Measurements from ENCODE around the gene MLXIP. TPM values are rescaled to one million over a fixed set of nuclear protein-coding genes. Genes with fewer than 3 reads are reported as not detected.

The MLXIP gene
- total RNA-seq, 4 donors from 2014 or later: 34.0 to 70.1 (median 46.2) TPM

DNA sequence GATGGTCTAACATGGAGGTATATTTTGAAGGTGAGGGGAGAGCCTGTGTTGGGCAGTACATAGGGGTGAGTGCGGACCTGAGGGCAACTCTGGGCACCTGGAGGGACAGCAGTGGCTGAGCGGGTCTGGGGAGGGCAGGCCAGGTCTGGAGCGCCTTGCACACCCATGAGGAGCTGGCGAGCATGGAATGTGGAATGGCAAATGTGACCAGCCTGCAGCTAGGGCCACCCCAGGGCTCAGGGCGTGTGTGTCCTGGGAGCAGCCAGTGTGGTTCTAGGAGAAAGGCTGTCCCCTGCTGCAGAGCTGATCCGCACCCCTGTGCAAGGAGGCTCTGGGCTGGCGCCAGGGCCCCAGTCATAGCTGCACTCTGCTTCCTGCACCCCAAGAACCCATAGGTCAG is 32.4 kb upstream of the MLXIP start:
- no peaks in the 10 kb centered on the region for H3K9me3 ChIP-seq
- no peak for DNase-seq
- no peak for TF ChIP-seq POLR2A (IDR thresholded peaks at IDR 0.05)
- TF ChIP-seq, protein P1, sequence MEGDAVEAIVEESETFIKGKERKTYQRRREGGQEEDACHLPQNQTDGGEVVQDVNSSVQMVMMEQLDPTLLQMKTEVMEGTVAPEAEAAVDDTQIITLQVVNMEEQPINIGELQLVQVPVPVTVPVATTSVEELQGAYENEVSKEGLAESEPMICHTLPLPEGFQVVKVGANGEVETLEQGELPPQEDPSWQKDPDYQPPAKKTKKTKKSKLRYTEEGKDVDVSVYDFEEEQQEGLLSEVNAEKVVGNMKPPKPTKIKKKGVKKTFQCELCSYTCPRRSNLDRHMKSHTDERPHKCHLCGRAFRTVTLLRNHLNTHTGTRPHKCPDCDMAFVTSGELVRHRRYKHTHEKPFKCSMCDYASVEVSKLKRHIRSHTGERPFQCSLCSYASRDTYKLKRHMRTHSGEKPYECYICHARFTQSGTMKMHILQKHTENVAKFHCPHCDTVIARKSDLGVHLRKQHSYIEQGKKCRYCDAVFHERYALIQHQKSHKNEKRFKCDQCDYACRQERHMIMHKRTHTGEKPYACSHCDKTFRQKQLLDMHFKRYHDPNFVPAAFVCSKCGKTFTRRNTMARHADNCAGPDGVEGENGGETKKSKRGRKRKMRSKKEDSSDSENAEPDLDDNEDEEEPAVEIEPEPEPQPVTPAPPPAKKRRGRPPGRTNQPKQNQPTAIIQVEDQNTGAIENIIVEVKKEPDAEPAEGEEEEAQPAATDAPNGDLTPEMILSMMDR (IDR thresholded peaks at IDR 0.05): no peak
- 97 to 99% methylated on average over 4 to 5 of the region's 7 CpGs for whole genome bisulfite sequencing, 2 donors
- H3K27me3 ChIP-seq: no peaks in the 10 kb centered on the region
- H3K36me3 ChIP-seq: peaks cover 0 to 9% of the 10 kb centered on the region in 2 donors
- H3K4me3 ChIP-seq (replicated peaks in 1 of 3): no peak overlapping the region
- intact Hi-C loops (cut with DNase I): no loop called here
- H3K27ac ChIP-seq: no peak overlapping the region
- peaks cover 4 to 7% of the 10 kb centered on the region in 2 donors for H3K4me1 ChIP-seq

DNA sequence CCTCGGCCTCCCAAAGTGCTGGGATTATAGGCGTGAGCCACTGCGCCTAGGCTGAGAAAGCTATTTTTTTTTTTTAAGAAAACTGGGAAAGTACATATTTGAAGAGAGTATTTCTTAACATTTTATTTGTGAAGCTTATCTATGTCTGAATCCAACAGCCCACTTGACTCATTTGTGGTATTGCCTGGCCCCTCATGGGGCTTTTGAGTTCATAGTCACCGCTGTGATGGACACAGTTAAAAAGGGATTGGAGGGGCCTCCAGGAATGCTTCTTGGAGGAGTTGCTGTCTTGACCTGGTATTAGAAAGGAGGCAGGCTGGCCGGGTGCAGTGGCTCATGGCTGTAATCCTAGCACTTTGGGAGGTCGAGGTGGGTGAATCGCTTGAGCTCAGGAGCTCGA is 30.4 kb upstream of the MLXIP start:
- Histone ChIP-seq H3K9me3 (no peaks in the 10 kb centered on the region), H3K36me3 (peaks cover 0 to 9% of the 10 kb centered on the region in 2 donors), H3K4me3 (replicated peaks in 1 of 3) (no peak overlapping the region), H3K4me1 (peaks cover 3% of the 10 kb centered on the region in 2 donors), H3K27me3 (no peaks in the 10 kb centered on the region), H3K27ac (no peak overlapping the region)
- WGBS, 2 donors: 87 to 92% methylated on average over 8 of the region's 8 CpGs
- intact Hi-C loops (cut with DNase I): no loop called here
- no peak for DNase-seq
- TF ChIP-seq, protein P1 (IDR thresholded peaks at IDR 0.05): no peak
- TF ChIP-seq POLR2A (IDR thresholded peaks at IDR 0.05): no peak

DNA sequence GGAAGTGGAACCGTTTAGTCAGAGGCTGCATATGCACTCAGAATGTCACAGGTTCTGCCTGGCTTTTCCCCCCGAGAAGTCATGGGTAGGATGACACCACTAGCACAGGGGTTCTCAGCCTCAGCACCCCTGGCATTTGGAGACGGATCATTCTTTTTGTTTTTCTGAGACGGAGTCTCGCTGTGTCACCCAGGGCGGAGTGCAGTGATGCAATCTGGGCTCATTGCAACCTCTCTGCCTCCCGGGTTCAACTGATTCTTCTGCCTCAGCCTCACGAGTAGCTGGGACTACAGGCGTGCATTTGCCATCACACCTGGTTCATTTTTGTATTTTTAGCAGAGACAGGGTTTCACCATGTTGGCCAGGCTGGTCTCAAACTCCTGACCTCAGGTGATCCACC is 28.7 kb upstream of the MLXIP start:
- H3K27ac ChIP-seq: no peak overlapping the region
- H3K4me3 ChIP-seq (replicated peaks in 1 of 3): no peak overlapping the region
- peaks cover 0 to 9% of the 10 kb centered on the region in 2 donors for H3K4me1 ChIP-seq
- H3K27me3 ChIP-seq: no peaks in the 10 kb centered on the region
- no peak for DNase-seq
- intact Hi-C loops (cut with DNase I): loop anchor here (5.0 kb wide), 1 partner anchor 147 kb away; no protein-coding TSS in a partner anchor
- TF ChIP-seq POLR2A (IDR thresholded peaks at IDR 0.05): no peak
- TF ChIP-seq, protein P1 (IDR thresholded peaks at IDR 0.05): no peak
- H3K9me3 ChIP-seq: no peaks in the 10 kb centered on the region
- WGBS, 2 donors: 93% methylated on average over 9 of the region's 9 CpGs
- no peaks in the 10 kb centered on the region for H3K36me3 ChIP-seq

DNA sequence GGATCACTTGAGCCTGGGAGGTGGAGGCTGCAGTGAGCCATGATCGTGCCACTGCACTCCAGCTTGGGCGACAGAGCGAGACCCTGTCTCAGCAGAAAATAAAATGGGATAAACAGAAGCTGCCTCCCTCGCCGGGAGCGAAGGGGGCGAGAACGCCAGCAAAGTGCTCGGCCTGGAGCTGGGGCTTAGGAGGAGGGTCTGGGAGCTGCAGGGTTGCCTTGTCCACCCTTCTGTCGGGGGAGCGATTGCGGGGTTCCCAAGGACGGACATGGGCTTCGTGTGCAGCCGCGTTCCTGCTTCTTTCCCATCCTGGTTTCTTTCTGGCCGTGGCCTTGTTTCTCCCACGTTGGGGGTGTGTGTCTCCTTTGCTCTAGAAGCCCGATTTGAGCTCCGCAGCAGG is 27.9 kb upstream of the MLXIP start:
- TF ChIP-seq, protein P1 (IDR thresholded peaks at IDR 0.05): no peak
- TF ChIP-seq POLR2A (IDR thresholded peaks at IDR 0.05): no peak
- Histone ChIP-seq H3K36me3 (no peaks in the 10 kb centered on the region), H3K9me3 (no peaks in the 10 kb centered on the region), H3K4me1 (peaks cover 0 to 9% of the 10 kb centered on the region in 2 donors), H3K4me3 (replicated peaks in 1 of 3) (no peak overlapping the region), H3K27me3 (no peaks in the 10 kb centered on the region), H3K27ac (peak overlapping the region in 1 of 3 donors; percentile 19)
- intact Hi-C loops (cut with DNase I): loop anchor here (5.0 kb wide), 1 partner anchor 147 kb away; no protein-coding TSS in a partner anchor
- DNase-seq: no peak
- WGBS, 2 donors: 84 to 91% methylated on average over 20 of the region's 20 CpGs

DNA sequence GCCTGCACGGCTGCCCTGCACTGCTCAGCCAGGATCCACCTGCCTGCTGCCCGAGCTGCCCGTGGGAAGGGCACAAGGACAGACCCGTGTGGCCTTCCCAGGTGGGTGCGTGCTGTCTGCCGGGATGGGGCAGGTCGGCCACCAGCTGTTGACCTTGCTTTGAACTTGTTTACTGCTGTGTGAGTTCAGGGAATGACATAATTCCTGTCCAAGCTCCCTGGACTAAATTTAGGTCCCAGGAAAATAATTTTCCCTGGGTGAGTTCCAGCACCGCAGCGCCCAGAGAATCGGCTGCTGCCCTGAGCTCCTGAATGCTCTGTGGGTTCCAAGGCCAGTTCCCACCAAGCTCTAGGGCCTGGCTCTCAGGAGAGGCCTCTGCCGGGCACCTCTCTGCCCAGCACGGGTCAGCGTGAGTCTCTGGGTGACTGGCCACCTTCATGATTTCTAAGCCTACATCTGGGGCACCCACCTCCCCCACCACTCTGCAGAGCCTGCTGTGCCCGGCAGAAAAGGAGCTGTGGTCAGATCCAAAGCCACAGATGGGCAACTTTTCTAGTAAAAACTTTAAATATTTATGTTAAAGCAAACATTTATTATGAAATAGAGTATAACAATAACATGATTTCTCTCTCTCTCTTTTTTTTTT is 27.2 kb upstream of the MLXIP start:
- 63 to 76% methylated on average over 10 to 13 of the region's 14 CpGs for whole genome bisulfite sequencing, 2 donors
- intact Hi-C loops (cut with DNase I): loop anchor here (5.0 kb wide), 1 partner anchor 146 kb away; no protein-coding TSS in a partner anchor
- Histone ChIP-seq H3K27me3 (no peaks in the 10 kb centered on the region), H3K4me1 (peaks cover 0 to 9% of the 10 kb centered on the region in 2 donors), H3K4me3 (replicated peaks in 1 of 3) (no peak overlapping the region), H3K36me3 (no peaks in the 10 kb centered on the region), H3K9me3 (no peaks in the 10 kb centered on the region), H3K27ac (peak overlapping the region in 1 of 3 donors; percentile 19)
- DNase-seq: peak in 1 of 2 donors; percentile 25
- TF ChIP-seq POLR2A (IDR thresholded peaks at IDR 0.05): no peak
- TF ChIP-seq, protein P1 (IDR thresholded peaks at IDR 0.05): no peak
